HG02938 (cell line): ENCODE results near the gene PLD5.
A peak's percentile ranks its signal among the peaks of the same experiment; 100 is the strongest.
"Not testable (repeated sequence)": the region's sequence is repeated elsewhere in the genome, so short reads cannot be mapped to it uniquely, and the experiment has no call there.

Experiments used
- ATAC-seq: cut with Tn5 transposase; IDR thresholded peaks from one replicate; pipeline ENCODE4 v1.9.1; 2021; ENCODE audit warnings: mild to moderate bottlenecking, moderate library complexity; ENCODE audit not compliant: unreplicated experiment

The PLD5 gene

DNA sequence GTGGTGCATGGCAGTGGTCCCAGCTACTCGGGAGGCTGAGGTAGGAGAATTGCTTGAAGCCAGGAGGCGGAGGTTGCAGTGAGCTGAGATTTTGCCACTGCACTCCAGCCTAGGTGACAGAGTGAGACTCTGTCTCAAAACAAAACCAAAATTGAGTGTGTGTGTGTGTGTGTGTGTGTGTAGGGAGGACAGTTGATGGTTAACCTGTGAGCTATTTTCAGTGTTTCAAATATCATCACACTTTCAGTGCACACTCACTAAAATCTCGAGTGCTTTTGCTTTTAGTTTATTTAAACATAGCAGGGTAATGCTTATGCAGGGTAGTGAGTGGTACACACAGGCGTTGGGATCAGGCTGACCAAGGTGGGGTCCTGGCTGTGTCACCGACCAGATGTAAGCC, 344.7 kb downstream of the PLD5 start:
- ATAC-seq, result peak; percentile 91

- no peak for ATAC-seq
Observed at GRCh38 chr1:242178924-242179708, 345.4 kb downstream of the PLD5 start.

DNA sequence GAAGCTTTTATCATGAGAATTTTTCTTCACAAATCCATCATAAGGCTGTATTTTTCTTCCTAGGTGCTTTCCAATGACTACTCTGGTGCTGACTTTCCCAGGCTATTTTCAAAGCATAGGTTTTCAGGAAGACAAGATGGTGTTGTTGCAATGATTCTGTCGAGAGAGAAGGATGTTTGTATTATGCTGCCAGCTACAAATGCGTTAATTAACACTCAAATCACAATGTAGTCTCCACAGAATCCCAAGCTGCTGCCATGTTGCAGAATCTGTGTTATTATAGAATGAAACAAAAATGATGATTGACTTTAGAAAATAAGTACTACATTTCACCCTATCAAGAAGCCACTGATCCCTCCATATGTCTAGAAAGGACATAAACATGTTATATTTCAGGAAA, 346.1 kb downstream of the PLD5 start:
- no peak for ATAC-seq

DNA sequence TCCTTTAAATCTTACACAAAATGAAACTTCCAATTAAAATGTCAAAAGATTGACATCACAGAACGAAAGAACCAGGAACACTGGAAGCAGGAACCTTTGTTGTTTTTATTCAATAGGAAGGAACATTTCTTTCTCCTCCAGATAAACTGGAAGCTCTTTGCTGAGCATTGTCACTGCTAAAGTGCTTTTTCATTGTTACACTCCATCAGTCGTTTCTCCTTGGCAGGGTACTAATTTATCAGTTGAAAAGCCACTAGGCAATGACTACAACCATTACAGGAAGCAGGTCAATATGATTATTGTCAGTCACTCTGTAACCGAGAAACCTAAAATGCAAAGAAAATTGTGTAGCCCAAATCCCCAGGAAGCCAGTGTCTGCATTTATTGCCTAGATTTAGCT, 362.4 kb downstream of the PLD5 start:
- ATAC-seq, result no peak

DNA sequence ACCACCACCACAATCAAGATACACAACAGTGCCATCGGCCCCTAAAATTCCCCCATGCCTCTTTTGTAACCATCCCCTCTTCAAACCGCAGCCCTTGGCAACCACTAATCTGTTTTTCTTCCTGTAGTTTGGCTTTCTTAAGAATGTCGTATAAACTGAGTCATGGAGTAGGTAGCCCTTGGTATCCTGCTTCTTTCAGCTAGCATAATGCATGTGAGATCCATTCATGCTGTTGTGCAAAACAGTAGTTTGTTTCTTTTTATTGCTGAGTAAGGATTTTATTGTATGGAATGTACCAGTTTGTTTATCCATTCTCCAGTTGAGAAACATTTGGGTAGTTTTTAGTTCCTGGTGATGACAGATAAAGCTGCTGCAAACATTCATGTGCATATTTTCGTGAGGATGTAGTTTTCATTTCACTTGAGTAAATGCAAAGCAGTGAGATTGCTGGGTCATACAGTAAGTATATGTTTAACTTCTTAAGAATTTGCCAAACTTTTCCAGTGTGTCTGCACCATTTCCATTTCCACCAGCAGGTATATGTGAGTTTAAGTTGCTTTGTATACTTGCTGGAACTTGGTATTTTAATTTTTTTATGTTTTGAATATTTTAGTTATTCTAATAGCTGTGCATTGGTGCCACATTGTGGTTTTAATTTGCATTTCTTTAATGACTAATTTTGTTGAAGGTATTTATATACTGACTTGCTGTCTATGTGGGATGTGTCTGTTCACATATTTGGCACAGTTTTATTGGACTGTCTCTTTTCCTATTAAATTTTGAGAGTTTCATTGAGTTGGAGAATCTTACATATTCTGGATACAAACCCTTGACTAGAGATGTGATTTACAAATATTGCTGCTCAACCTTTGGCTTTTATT, 377.2 kb downstream of the PLD5 start:
- ATAC-seq, result peak; percentile 64

DNA sequence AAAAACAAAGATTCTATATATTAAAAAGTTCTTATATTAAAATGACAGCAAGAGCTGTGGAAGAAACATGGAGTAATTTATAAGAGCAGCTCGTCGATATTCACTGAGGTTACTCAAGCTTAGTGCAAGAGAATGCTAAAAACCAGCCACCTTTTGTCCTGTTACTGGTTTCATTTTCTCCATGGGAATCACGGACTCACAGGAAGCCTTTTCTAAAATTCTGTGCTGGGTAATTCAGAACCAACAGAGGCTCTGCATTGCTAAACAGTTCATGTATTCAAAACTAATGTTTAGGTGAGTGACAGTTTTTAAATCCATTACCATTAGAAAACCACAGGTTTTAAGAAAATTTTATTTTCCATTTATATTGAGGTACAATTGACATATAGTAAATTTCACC, 377.8 kb downstream of the PLD5 start:
- ATAC-seq, result peak; percentile 7

DNA sequence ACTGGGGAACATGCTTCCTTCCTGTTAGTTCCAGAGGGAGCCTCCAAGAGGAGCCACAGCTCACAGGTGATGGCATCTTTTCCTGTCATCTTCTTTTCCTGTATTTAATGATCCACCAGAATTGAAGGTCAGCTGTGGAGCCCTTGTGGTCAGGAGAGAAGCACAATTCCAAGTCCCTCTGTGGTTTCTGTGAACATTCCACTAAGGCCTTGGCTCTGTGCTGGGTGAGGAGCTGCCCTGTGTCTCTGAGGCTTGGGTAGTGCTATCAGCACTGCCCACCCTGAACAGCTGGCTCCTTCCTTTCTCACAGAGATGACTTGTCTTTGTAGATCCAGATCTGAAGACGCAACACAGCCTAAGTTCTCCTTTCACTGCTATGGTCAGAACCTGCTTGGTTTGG, 383.7 kb downstream of the PLD5 start:
- no peak for ATAC-seq

DNA sequence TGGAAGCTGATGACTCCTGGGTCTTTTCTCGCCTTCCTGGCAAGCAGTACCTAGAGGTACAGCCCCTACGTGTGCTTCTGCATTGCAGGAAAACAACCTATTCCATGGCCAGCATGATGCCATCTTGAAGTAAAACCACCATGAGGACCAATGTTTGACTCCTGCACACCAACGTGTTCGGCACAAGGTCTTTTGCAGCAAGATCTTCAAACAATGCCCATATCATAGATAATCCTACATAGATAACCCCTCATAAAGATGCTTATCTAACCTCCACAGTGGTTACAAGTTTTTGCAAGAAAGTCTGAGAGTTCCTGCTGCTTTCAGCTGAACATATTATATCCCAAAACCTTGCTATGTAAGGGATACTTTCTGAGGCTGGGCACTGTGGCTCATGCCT, 384.5 kb downstream of the PLD5 start:
- peak; percentile 2 for ATAC-seq

- ATAC-seq, result peak; percentile 80
Observed at GRCh38 chr1:242139442-242139841, 385.1 kb downstream of the PLD5 start.

- no peak for ATAC-seq
Observed at GRCh38 chr1:242133796-242134195, 390.7 kb downstream of the PLD5 start.

- no peak for ATAC-seq
Observed at GRCh38 chr1:242133351-242133750, 391.1 kb downstream of the PLD5 start.

GRCh38 chr1:242132121-242132817, 392.2 kb downstream of the PLD5 start:
- ATAC-seq, result no peak

- peak; percentile 84 for ATAC-seq
Observed at GRCh38 chr1:242128951-242129502, 395.5 kb downstream of the PLD5 start.

GRCh38 chr1:242120432-242120831, 404.1 kb downstream of the PLD5 start:
- ATAC-seq, result no peak

DNA sequence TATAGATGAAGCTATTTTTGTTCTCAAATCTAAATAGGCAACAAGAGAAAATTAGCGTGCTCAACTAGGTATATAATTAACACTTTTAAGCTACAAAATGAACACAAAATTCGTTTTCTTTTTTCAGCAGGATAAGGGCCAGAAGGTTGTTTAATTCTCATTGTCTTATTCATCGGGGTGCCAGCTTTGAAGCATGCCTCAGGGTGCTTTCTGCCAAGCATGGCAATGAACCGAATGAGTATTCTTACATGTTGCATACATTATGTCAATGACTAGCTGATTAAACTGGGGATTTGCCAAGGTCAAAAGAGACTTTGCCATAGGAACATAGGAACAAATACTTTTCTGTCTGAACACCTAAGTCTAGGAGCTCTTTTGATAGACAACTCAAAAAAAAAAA, 423.6 kb downstream of the PLD5 start:
- ATAC-seq, result no peak

GRCh38 chr1:242097283-242097682, 427.2 kb downstream of the PLD5 start:
- ATAC-seq, result not testable (repeated sequence)

- ATAC-seq, result no peak
Observed at GRCh38 chr1:242093116-242093515, 431.4 kb downstream of the PLD5 start.

DNA sequence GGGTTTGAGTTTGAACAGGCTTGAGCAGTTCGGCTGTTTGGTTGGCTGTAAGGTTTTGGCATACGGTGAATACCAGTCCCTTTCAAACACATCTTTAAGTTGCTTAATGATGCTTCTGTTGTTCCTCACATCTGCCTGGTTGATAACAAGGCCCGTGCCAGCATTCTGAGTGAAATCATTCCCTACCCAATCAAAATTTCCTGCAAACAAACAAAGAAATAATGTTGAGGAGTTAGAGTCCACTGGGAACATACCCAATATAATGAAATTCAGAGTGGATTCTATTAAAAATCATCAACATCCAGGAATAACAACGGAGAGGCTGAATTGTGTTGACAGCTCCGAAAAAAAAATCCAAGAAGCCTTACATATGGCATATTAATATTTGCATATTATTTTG, 434.6 kb downstream of the PLD5 start:
- ATAC-seq, result no peak

DNA sequence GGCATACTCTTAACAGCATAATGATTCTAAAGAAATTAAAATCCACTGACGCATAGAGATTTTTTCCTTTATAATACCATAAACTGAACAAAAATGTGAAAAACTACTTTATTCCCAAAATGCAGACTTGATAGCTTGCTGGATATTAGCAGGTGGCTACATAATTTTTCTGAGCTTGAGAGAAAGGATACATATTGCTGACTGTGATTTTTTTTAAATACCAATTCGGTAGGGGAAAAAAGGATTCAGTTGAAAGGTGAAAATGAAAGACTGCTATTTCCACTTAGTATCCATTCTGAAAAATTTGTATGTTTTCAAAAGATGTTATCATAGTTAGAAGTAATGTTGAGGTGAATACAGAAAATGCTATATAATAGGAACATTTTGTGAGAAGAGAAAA, 435.6 kb downstream of the PLD5 start:
- ATAC-seq, result no peak

DNA sequence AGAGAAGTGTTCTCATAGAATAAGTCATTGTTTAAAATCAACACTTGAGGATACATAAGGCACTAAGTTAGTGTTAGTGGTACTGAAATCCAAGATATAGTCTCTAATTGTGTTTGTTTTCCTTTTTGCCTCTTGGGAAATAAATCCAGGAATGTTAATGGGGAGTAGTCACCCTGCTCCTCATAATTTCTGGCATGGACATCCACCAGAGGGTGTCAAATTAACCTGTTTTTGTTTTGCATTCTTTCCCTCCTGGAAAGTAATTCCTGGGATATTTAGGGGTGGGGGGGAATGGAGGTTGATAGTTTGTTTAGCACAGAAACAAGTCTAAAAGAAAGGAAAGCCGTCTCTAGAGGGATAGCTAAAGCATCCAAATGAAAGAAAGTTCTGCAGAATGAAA, 437.8 kb downstream of the PLD5 start:
- no peak for ATAC-seq

- ATAC-seq, result no peak
Observed at GRCh38 chr1:242086093-242086492, 438.4 kb downstream of the PLD5 start.
